HL-60 (cell line): ENCODE results near the gene GPLD1.
A peak's percentile ranks its signal among the peaks of the same experiment; 100 is the strongest.

Source experiments
- DNase-seq, 2 experiments: peaks; one replicate each; pipeline ENCODE4 v3.0.0-alpha.2; 2010 to 2020; ENCODE audit warnings: low read depth in 1 of 2, low spot score in 1 of 2
- H3K27ac ChIP-seq: fragments of 250-450 bp; sonication (Bioruptor Pico); replicated peaks from 2 replicates; pipeline ENCODE4 v1.5.1; 2020; ENCODE audit warnings: mild to moderate bottlenecking, moderate library complexity
- H3K27me3 ChIP-seq: fragments of 250-450 bp; sonication (Bioruptor Pico); 2 replicates; pipeline ENCODE4 v1.5.1; 2021; ENCODE audit warnings: mild to moderate bottlenecking, moderate library complexity; ENCODE audit not compliant: insufficient read depth, poor library complexity, severe bottlenecking
- H3K4me3 ChIP-seq: replicated peaks from 2 replicates; pipeline ENCODE4 v1.5.1; 2011; ENCODE audit warnings: mild to moderate bottlenecking, control low read depth, low read length; ENCODE audit not compliant: insufficient read depth
- CTCF ChIP-seq: IDR thresholded peaks from one replicate; pipeline ENCODE4 v1.5.1; 2011; ENCODE audit warnings: low read length, control low read depth, inconsistent platforms; ENCODE audit not compliant: insufficient read depth
- GABPA ChIP-seq: IDR thresholded peaks from 2 replicates; pipeline ENCODE4 v1.6.1; 2012; ENCODE audit warnings: low read depth
- POLR2AphosphoS5 ChIP-seq: IDR thresholded peaks from 2 replicates; pipeline ENCODE4 v1.6.1; 2012; ENCODE audit warnings: low read depth
- REST ChIP-seq: IDR thresholded peaks from 2 replicates; pipeline ENCODE4 v1.6.1; 2012; ENCODE audit warnings: low read depth; ENCODE audit not compliant: insufficient replicate concordance
- SPI1 ChIP-seq: IDR thresholded peaks from 2 replicates; pipeline ENCODE4 v1.6.1; 2012; ENCODE audit warnings: low read depth, mild to moderate bottlenecking, borderline replicate concordance

GPLD1 gene

GRCh38 chr6:24439858-24440539 lies 49.4 kb downstream of the GPLD1 start:
- no peaks in the 10 kb centered on the region for H3K27me3 ChIP-seq
- no peak overlapping the region for H3K27ac ChIP-seq
- no peak for DNase-seq
- no peak for TF ChIP-seq SPI1
- TF ChIP-seq CTCF: no peak
- TF ChIP-seq POLR2AphosphoS5: no peak
- no peak for TF ChIP-seq REST
- TF ChIP-seq GABPA: no peak
- H3K4me3 ChIP-seq: no peak overlapping the region

- Histone ChIP-seq H3K4me3 (no peak overlapping the region), H3K27me3 (no peaks in the 10 kb centered on the region), H3K27ac (no peak overlapping the region)
- TF ChIP-seq CTCF (no peak), REST (no peak), GABPA (no peak), POLR2AphosphoS5 (no peak), SPI1 (no peak)
- DNase-seq: no peak
Observed at GRCh38 chr6:24436979-24437378, 52.4 kb downstream of the GPLD1 start.

- no peak for DNase-seq
- TF ChIP-seq SPI1: no peak
- no peak overlapping the region for H3K27ac ChIP-seq
- no peaks in the 10 kb centered on the region for H3K27me3 ChIP-seq
- H3K4me3 ChIP-seq: no peak overlapping the region
Observed at GRCh38 chr6:24432611-24433010, 56.8 kb downstream of the GPLD1 start.

- TF ChIP-seq POLR2AphosphoS5 (no peak), CTCF (peak; percentile 70), GABPA (no peak), REST (no peak), SPI1 (peak; percentile 26; the same call in 1 of the 2 replicates)
- DNase-seq: peak; percentile 25 to 45
- H3K27ac ChIP-seq: no peak overlapping the region
- no peaks in the 10 kb centered on the region for H3K27me3 ChIP-seq
- no peak overlapping the region for H3K4me3 ChIP-seq
Observed at GRCh38 chr6:24431045-24431451, 58.3 kb downstream of the GPLD1 start.
